AG20443 (cell line): Measurements from ENCODE around the gene KRTAP10-2.
"Not testable (repeated sequence)": the region's sequence is repeated elsewhere in the genome, so short reads cannot be mapped to it uniquely, and the experiment has no call there.

Experiments used
- DNase-seq: peaks from one replicate; pipeline ENCODE4 v3.0.0; 2012; ENCODE audit warnings: low spot score, mixed read lengths

Gene KRTAP10-2

DNA sequence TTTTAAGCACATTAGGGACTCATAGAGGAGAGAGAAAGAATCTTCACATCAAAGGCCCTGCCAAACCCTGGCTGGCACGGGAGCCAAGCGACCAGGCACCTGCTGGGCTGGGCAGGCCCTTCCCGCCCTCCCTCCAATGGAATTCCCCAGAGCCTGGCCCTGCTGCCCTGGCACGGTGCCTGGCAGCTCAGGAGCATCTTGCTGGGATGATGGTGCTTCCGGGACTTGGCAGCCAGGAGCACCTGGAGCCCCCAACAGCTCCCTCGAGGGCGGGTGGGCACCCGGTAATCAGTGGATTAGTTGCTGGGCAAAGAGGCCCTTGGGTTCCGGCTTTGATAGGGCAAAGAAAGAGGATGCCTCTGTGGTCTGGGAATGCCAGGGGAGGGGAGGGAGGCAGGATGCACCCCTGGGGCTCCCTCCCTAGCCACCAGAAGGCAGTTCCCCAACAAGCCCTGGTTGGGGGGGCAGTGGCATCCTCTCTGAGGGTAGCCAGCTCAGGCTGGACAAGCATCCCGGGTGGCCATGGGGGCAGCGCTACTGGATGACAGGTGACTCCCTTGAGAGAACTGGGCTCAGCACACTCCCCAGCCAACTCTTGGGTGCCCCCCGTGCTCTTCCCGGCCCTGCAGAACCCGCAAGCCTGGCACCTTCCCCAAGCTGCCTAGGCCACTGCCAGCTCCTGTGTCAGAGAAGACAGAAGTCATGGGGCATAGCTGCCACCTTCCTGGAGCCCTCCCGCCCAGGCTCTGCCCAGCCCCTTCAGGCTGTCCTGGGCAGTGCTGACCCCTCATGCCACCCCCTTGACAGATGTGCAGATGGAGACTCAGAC lies 37.7 kb downstream of the KRTAP10-2 start:
- no peak for DNase-seq

DNA sequence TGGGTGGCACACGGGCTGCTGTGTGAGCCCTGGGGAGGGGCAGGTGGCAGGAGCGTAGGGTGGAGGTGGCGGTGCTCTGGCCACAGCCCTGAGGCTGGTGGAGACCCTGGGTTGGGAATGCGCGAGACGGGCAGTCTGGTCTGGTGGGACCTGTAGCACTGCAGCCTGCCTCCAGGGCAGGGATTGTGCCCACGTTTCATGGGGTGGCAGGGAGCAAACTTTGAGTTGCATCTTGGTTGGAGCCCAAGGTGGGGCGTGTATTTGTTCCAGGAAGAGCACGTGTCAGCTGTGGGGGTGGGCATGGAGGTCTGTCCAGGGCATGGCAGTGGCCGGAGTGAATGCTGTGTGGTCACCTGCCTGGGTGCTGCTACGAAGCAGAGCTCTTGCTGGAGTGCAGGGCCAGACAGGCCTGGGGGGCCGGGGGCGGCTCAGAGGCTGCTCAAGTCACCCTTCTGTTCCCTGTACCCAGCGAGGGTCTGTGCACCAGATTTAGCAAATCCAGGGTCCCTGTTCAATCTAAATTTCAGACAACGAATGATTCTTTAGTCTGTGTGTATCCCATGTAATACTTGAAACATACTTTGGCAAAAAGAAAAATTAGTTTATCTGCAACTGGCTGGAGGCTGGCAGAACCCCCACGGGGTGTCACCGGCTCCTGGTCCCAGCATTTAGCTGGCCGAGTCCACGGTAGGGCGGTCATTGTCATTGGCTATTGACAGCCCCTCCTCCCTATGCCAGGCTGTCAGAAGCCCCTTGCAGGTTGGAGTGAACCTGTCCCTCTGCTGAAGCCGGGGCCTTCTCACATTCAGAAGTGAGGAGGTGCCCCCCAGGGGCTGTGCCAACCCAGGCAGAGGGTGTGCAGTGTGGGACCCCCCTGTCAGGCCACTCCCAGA lies 38.6 kb downstream of the KRTAP10-2 start:
- no peak for DNase-seq

DNA sequence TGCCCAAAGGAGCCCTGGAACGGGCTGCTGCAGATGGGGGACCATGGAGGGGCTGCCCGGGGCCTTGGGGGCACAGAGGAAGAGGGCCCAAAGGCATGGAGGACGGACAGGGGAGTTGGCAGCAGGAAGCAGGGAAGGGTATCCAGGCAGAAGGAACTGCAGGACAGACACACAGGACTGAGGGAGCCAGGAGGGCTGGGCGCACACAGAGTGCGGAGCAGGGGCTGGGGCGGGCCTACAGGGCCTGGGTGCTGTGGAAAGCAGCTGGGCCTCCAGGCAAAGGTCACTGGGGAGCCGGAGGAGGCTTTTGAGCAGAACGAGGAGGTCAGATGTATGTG lies 39.4 kb downstream of the KRTAP10-2 start:
- DNase-seq = no peak

DNA sequence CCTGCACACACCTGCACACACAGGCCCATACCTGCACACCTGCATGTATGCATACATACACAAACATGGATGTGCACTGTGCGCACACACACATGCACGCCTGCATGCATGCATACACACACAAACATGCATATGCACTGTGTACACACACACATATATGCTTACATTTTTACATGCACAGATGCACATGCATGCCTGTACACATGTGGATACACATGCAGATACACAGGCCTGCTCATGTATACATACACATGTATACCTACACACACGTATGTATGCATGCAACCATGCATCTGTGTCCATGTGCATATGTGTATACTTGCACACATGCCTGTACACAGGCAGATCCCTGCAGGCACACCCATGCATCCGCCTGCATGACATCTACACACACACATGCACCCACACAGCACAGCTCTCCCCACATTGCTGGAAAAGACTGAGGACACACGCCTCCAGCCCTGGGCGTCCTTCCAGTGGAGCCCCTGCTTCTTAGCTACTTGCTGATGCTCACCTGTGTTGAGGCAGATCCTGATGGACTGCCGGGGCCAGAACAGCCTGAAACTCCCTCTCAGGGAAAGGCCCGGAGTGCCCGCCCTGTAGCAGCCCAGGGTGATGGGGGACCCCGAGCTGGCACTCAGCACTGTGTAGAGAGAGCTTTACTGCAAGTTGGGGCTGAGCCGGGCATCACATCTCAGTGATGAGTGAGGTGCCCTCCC lies 39.9 kb downstream of the KRTAP10-2 start:
- DNase-seq = no peak

DNA sequence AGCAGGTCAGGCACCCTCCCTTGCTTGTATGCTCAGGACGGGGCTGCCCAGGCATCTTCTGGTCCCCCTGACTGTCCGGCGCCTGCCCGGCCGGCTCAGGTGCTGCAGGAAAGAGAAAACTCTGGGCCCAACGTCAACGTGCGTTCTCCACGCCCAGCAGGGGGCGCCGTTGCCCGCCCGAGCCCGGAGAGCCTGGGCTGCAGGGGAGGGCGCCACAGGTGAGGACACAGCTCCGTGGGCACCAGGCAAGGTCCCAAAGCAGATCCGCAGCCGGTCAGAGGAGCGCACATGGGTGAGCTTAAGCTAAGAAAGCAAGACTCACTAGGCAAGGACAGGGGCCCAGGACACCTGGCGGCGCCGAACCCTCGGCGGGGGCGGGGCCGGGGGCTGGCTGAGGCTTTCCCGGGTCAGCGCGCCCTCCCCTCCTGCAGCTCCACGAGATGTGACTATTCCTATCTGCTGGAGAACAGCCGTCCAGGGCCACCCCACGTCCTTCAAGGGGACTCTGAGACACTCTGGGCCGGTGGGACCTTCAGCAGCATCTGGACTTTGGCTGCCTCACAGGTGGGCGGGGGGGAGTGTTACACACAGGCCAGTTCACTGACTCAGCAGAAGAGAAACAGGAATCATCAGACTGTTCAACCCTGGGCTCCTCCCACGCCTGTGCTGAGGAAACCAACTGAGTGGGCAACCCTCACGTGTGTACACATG lies 40.6 kb downstream of the KRTAP10-2 start:
- peak; percentile 74 for DNase-seq

DNA sequence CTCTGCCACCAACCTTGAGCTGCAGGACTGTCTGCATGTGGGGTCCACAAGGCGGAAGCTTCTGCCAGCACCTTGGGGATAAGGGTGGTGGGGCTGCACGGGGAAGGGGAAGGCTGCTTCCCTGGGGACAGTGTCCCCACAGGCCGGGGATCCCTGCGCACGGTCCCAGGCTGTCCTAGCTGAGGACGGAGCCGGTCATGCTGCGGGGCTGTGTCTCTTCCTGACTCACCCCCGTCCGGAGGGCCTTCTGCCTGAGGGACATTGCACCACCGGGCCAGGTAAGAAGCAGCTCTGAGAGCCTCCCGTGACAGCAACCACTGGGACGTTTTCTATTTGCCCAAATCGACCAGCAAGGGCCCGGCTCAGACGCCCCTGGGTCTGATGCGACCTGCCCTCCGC lies 41.2 kb downstream of the KRTAP10-2 start:
- no peak for DNase-seq

DNA sequence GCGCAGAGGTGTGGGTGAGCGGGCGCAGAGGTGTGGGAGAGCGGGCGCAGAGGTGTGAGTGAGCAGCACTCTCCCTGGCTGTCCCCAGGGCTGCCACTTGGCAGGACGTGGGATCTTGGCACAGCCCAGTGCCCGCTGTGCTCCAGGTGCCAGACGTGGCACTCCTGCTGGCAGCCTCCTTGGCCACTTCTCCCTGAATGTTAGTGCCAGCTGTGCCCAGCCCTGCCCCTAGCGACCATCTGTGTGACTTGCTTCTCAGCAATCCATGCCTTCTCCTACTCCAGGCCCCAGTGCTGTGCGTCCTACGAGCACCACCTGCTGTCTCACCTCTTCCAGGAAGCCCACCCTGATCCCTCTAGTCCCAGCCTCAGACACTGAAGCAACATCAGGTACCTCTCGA lies 41.8 kb downstream of the KRTAP10-2 start:
- peak; percentile 45 for DNase-seq

DNA sequence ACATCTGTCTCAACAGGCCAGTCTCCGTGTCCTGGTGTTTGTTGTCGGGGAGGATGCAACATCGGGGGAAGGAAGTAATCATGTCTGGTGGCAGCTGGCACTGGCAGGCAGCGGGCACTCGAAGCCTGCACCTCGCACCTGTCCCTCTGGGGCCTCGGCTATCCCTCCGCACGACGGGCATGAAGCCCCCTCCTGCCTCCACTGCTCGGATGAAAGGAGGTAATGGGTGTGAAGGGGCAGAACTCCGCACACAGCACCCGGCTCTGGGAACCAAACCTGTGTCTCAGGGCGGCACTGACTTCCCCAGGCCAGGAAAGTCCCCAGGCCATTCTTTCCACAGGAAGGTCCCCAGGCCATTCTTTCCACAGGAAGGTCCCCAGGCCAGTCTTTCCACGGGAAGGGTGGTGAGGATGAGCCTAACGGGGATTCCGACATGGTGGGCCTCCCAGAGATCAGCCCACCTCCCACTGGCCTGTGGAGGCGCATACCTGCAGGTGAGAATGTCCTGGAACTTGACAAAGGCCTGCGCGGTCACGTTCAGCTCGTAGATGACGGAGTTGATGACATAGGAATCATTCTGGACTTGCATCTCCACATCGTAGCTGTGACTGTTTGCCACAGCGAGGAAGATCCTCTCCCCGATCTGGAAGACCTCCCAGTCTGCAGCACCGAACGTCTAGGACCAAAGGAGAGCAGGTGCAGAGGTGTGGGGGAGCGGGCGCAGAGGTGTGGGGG lies 42.4 kb downstream of the KRTAP10-2 start:
- no peak for DNase-seq

DNA sequence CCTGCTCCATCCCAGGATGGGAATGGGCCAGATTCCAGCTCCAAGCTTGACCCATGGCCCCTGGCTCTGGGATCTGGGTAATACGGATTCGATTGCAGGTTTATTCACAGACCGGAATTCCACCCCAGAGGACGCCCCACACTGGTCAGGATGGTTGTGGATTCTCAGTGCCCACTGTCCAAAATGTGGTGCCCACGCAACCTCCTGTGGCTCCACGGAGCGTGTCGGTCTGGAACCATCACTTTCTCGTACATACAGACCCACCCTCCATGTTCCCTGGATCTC lies 42.9 kb downstream of the KRTAP10-2 start:
- DNase-seq = no peak

DNA sequence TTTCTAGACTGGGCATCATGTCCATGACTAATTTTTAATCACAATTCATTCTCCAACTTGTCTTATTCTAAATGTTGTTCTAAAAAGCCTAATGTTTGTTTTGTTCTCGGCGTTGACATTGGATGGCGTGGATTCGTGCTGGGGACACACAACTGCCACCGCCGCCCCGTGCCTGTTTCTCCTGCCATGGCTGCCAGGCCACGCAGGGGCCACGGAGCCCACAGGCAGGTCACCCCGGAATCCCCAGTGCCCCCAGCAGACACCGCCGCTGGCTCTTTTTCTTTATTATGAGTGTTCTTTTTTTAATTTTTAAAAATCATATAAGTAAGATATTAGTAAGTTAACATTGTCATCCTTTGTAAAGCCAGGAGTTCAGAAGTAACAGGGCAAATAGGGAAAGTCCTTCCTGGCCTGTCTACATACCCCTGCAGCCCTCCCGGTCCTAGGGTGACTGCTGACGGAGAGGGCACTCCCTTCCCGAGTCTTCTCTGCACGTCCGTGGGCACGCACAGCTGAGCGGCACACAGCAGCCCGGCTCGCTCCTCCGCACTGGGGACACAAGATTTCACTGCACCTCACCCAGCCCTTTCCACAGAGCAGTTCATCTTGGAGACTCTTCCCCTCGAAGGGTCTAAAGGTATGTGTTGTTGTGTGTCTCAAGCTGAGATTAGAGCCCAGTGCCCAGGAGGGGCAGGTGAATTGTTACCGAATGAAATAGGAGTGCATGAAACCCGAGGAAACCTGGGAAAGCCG lies 43.5 kb downstream of the KRTAP10-2 start:
- no peak for DNase-seq

DNA sequence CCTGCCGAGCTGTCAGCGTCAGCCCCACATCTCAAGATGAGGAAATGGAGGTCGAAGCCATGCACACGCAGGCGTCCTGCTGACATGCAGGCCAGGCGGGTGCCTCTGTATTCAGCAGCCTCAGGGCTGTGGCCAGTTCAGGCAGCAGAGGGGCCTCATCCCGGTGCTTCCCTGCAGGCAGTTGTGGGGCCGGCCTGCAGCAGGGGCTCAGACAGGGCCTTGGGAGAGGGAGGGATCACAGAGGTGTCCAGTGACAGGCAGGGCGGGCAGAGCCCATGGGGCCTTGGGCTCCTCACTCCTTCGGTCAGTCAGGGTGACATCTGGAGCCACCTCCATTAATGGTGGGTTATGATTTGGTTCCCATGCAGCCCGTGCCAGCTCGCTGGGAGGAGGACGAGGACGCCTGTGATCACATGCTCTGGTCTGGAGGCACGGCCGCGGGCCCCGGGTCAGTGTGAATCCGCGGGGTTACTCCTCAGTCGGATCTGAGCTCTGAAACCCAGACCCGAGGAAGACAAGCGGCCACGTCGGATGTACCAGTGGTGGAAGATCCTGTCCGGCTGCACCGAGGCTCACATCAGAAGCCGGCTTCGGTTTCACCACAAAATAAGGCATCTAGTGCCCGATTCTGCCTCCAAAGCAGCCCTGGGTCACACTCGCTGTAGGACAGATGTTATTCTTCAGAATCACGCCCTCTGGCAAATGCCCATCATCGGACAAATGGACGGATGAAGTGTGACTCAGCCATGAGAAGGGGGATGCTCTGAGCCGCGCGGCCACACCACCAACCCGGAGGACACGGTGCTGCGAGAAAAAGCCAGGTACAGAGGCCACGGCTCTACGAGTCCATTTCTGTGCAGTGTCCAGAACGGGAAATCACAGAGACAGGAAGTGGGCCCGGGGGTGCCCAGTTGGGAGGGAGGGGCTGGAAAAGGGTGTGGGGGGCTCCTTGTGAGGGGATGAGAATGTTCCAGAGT lies 44.7 kb downstream of the KRTAP10-2 start:
- DNase-seq = no peak

DNA sequence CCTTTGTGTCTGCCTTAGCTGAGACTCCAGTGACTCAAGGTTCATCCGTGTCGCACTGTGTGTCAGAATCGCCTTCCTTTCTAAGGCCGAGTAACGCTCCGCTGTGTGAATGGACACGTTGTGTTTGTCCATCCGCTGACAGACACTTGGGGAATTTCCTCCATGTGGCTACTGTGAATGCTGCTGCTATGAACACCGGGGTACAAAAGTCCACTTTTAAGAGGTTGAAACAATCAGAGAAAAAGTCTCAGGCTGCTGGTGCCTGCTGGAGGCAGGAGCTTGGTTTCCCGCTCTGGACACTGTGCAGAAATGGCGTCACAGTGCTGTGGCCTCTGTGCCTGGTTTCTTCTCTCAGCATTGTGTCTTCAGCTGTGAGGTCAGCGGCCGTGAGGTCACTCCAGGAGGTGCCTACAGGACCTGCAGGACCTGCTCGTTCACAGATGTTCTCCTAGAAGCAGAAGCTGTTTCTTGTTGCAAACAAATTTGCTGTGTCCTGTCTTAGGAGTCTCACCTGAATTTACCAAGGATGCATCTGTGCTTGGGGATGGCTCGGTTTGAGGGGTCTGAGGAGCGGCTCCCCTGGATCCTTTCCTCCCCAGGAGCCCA lies 45.5 kb downstream of the KRTAP10-2 start:
- no peak for DNase-seq

DNA sequence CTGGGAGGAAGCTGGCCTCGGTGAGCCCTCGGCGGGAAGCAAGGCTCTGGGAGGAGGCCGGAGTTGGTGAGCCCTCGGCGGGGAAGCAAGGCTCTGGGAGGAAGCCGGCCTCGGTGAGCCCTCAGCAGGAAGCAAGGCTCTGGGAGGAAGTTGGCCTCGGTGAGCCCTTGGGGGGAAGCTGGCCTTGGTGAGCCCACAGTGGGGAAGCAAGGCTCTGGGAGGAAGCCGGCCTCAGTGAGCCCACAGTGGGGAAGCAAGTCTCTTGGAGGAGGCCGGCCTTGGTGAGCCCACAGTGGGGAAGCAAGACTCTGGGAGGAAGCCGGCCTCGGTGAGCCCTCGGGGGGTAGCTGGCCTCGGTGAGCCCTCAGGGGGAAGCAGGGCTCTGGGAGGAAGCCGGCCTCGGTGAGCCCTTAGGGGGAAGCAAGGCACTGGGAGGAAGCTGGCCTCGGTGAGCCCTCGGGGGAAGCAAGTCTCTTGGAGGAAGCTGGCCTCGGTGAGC lies 47.4 kb downstream of the KRTAP10-2 start:
- DNase-seq = no peak

DNA sequence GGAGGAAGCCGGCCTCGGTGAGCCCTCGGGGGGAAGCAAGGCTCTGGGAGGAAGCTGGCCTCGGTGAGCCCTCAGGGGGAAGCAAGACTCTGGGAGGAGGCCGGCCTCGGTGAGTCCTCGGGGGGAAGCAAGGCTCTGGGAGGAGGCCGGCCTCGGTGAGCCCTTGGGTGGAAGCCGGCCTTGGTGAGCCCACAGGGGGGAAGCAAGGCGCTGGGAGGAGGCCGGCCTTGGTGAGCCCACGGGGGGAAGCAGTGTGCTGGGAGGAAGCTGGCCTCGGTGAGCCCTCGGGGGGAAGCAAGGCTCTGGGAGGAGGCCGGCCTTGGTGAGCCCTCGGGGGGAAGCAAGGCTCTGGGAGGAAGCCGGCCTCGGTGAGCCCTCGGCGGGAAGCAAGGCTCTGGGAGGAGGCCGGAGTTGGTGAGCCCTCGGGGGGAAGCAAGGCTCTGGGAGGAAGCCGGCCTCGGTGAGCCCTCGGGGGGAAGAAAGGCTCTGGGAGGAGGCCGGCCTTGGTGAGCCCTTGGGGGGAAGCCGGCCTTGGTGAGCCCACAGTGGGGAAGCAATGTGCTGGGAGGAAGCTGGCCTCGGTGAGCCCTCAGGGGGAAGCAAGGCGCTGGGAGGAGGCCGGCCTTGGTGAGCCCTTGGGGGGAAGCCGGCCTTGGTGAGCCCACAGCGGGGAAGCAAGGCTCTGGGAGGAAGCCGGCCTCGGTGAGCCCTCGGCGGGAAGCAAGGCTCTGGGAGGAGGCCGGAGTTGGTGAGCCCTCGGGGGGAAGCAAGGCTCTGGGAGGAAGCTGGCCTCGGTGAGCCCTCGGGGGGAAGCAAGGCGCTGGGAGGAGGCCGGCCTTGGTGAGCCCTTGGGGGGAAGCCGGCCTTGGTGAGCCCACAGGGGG lies 48.1 kb downstream of the KRTAP10-2 start:
- not testable (repeated sequence) for DNase-seq

DNA sequence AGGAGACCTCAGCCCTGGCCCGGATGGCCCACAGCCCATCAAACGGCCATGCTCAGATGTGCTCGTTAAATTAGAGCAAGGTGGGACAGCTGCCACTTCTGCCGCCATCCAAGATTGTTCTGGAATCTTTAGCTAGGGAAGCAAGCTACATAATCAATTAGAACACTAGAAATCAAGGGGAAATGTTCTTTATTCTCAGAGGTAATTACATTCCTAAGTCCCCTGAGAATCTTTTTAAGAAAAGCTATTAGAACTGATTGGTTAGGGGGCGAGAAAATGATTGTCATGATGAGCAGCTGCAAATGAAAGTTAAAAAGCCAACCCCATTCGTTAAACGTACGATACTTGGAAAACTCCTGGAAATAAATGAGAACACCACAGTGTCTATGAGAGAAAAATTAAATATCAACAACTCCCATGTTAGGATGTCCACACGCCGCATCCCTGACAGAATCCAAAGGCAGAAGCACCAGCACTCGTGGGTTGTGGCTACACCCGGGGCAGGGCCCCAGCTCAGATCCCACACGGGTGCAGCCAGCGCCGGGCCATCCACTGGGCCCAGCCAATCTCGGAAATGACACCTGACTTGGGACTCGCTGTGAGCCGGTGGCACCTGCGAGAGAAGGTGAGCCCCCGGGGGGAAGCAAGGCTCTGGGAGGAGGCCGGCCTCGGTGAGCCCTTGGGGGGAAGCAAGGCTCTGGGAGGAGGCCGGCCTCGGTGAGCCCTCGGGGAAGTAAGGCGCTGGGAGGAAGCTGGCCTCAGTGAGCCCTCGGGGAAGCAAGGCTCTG lies 48.9 kb downstream of the KRTAP10-2 start:
- no peak for DNase-seq
